GM23248 (cell line): ENCODE data around the gene COL23A1. TPM values are rescaled to one million over a fixed set of nuclear protein-coding genes. Genes with fewer than 3 reads are reported as not detected.

Experiments used
- DNase-seq: peaks from one replicate; pipeline ENCODE4 v3.0.0-alpha.2; 2015
- H2AFZ ChIP-seq: fragments of 200-600 bp; sonication (generic); 2 replicates; pipeline ENCODE4 v1.6.1; 2016; ENCODE audit warnings: antibody characterized with exemption
- H3F3A ChIP-seq: fragments of 200-600 bp; sonication (generic); 2 replicates; pipeline ENCODE4 v1.6.1; 2016; ENCODE audit warnings: mild to moderate bottlenecking, antibody characterized with exemption, mixed run types; ENCODE audit not compliant: insufficient read depth
- H3K27ac ChIP-seq: fragments of 200-600 bp; sonication (generic); 2 replicates; pipeline ENCODE4 v1.5.1; 2016; ENCODE audit warnings: mild to moderate bottlenecking
- H3K27me3 ChIP-seq: fragments of 200-600 bp; sonication (generic); replicated peaks from 2 replicates; pipeline ENCODE4 v1.6.1; 2016; ENCODE audit warnings: mild to moderate bottlenecking; ENCODE audit not compliant: insufficient read depth
- H3K36me3 ChIP-seq: fragments of 200-600 bp; sonication (generic); 2 replicates; pipeline ENCODE4 v1.6.1; 2016; ENCODE audit warnings: low read depth, mild to moderate bottlenecking
- H3K4me1 ChIP-seq: fragments of 200-600 bp; sonication (generic); 2 replicates; pipeline ENCODE4 v1.6.1; 2016; ENCODE audit warnings: mild to moderate bottlenecking; ENCODE audit not compliant: insufficient read depth
- H3K4me2 ChIP-seq: fragments of 200-600 bp; sonication (generic); one replicate; pipeline ENCODE4 v1.6.1; 2016; ENCODE audit warnings: mild to moderate bottlenecking; ENCODE audit not compliant: unreplicated experiment
- H3K4me3 ChIP-seq: fragments of 200-600 bp; sonication (generic); 2 replicates; pipeline ENCODE4 v1.5.1; 2016; ENCODE audit warnings: mild to moderate bottlenecking
- H3K79me2 ChIP-seq: fragments of 200-600 bp; sonication (generic); 2 replicates; pipeline ENCODE4 v1.6.1; 2016; ENCODE audit warnings: mild to moderate bottlenecking; ENCODE audit not compliant: insufficient read depth
- H3K9ac ChIP-seq: fragments of 200-600 bp; sonication (generic); 2 replicates; pipeline ENCODE4 v1.6.1; 2016; ENCODE audit warnings: mild to moderate bottlenecking
- H3K9me2 ChIP-seq: fragments of 200-600 bp; sonication (generic); 2 replicates; pipeline ENCODE4 v1.6.1; 2016; ENCODE audit warnings: mixed run types, mild to moderate bottlenecking, moderate library complexity; ENCODE audit not compliant: insufficient read depth
- H3K9me3 ChIP-seq: fragments of 200-600 bp; sonication (generic); one replicate; pipeline ENCODE4 v1.6.1; 2017; ENCODE audit warnings: low read depth
- H4K20me1 ChIP-seq: fragments of 200-600 bp; sonication (generic); 2 replicates; pipeline ENCODE4 v1.6.0; 2016; ENCODE audit not compliant: insufficient read depth
- EZH2 ChIP-seq: fragments of 200-600 bp; sonication (generic); IDR thresholded peaks from 2 replicates; pipeline ENCODE4 v1.6.1; 2018; ENCODE audit warnings: antibody characterized with exemption, mild to moderate bottlenecking; ENCODE audit not compliant: insufficient read depth, poor library complexity, severe bottlenecking
- EZH2phosphoT487 ChIP-seq: fragments of 200-600 bp; sonication (generic); IDR thresholded peaks from 2 replicates; pipeline ENCODE4 v1.6.1; 2018; ENCODE audit warnings: antibody characterized with exemption, moderate library complexity, mild to moderate bottlenecking, low read depth; ENCODE audit not compliant: insufficient read depth
- WGBS, 2 experiments: methylation state at CpG; one replicate each; pipeline ENCODE4 v1.1.6; 2015 to 2017; ENCODE audit warnings: low lambda C conversion rate in 2 of 2, low coverage in 1 of 2; ENCODE audit errors: missing lambda C conversion rate in 2 of 2; 5-methylcytosine and 5-hydroxymethylcytosine counted together
- in situ Hi-C: fragments of 300-500 bp; cut with MboI; formaldehyde crosslinking; loops from 2 replicates; pipeline ENCODE4 v1.15.0; 2020
- polyA plus RNA-seq: library from polyadenylated mRNA; unstranded; fragments of >200 nt; fragmentation: Nextera tagmentation; extraction: Ambion mirVana; gene quantifications from 2 replicates; pipeline ENCODE4 v1.2.1, GENCODE V29; 2016
- total RNA-seq: library from RNA; depleted of rRNA; stranded (reverse); fragments of >200 nt; shearing (Covaris generic); gene quantifications from 2 replicates; pipeline ENCODE4 v1.2.3, GENCODE V29; 2014

Gene COL23A1
- total and polyA plus RNA-seq, 2 experiments from 2014 or later, result not detected

GRCh38 chr5:178336889-178337288 is 253.3 kb downstream of the COL23A1 start:
- no peak for DNase-seq
- no peak overlapping the region for H3K4me3 ChIP-seq
- no peaks in the 10 kb centered on the region for H3K36me3 ChIP-seq
- H3K27ac ChIP-seq, result no peak overlapping the region
- 19 to 20% methylated on average over 21 of the region's 21 CpGs for WGBS, 2 experiments
- no peaks in the 10 kb centered on the region for H3K9me2 ChIP-seq
- no peak overlapping the region for H2AFZ ChIP-seq
- H3K9ac ChIP-seq, result no peak overlapping the region
- peaks cover 7% of the 10 kb centered on the region for H3K27me3 ChIP-seq
- no peaks in the 10 kb centered on the region for H4K20me1 ChIP-seq
- H3K9me3 ChIP-seq, result no peaks in the 10 kb centered on the region
- H3F3A ChIP-seq, result no peaks in the 10 kb centered on the region
- TF ChIP-seq EZH2phosphoT487 (no peak), EZH2 (no peak)
- in situ Hi-C loops, result no loop called here
- H3K4me2 ChIP-seq, result no peak overlapping the region
- no peaks in the 10 kb centered on the region for H3K4me1 ChIP-seq
- no peaks in the 10 kb centered on the region for H3K79me2 ChIP-seq

GRCh38 chr5:178335302-178336030 is 254.7 kb downstream of the COL23A1 start:
- in situ Hi-C loops, result no loop called here
- TF ChIP-seq EZH2phosphoT487 (no peak), EZH2 (no peak)
- Histone ChIP-seq H4K20me1 (no peaks in the 10 kb centered on the region), H3K9me3 (no peaks in the 10 kb centered on the region), H3F3A (no peaks in the 10 kb centered on the region), H2AFZ (no peak overlapping the region), H3K27ac (no peak overlapping the region), H3K79me2 (no peaks in the 10 kb centered on the region), H3K4me1 (no peaks in the 10 kb centered on the region), H3K9me2 (no peaks in the 10 kb centered on the region), H3K4me3 (no peak overlapping the region), H3K9ac (no peak overlapping the region), H3K36me3 (no peaks in the 10 kb centered on the region), H3K27me3 (peaks cover 15% of the 10 kb centered on the region), H3K4me2 (no peak overlapping the region)
- no peak for DNase-seq
- 44 to 45% methylated on average over 8 of the region's 8 CpGs for WGBS, 2 experiments

- no peaks in the 10 kb centered on the region for H3K9me2 ChIP-seq
- no peaks in the 10 kb centered on the region for H3F3A ChIP-seq
- in situ Hi-C loops, result no loop called here
- no peaks in the 10 kb centered on the region for H3K4me1 ChIP-seq
- H3K4me2 ChIP-seq, result no peak overlapping the region
- peaks cover 15% of the 10 kb centered on the region for H3K27me3 ChIP-seq
- H4K20me1 ChIP-seq, result no peaks in the 10 kb centered on the region
- no peak for DNase-seq
- no peaks in the 10 kb centered on the region for H3K79me2 ChIP-seq
- no peak for TF ChIP-seq EZH2phosphoT487
- no peak for TF ChIP-seq EZH2
- H3K36me3 ChIP-seq, result no peaks in the 10 kb centered on the region
- H2AFZ ChIP-seq, result no peak overlapping the region
- H3K27ac ChIP-seq, result no peak overlapping the region
- no peak overlapping the region for H3K4me3 ChIP-seq
- WGBS, 2 experiments, result 69 to 70% methylated on average over 8 of the region's 8 CpGs
- no peak overlapping the region for H3K9ac ChIP-seq
- H3K9me3 ChIP-seq, result no peaks in the 10 kb centered on the region
These were observed 255.3 kb downstream of the COL23A1 start for GRCh38 chr5:178334861-178335260.

GRCh38 chr5:178333821-178334481 is 256.2 kb downstream of the COL23A1 start:
- DNase-seq, result no peak
- Histone ChIP-seq H3K4me2 (no peak overlapping the region), H3K27me3 (peaks cover 15% of the 10 kb centered on the region), H3K9ac (no peak overlapping the region), H3K4me3 (no peak overlapping the region), H3K9me2 (no peaks in the 10 kb centered on the region), H3K79me2 (no peaks in the 10 kb centered on the region), H3K9me3 (no peaks in the 10 kb centered on the region), H3K27ac (no peak overlapping the region), H3K4me1 (no peaks in the 10 kb centered on the region), H3K36me3 (no peaks in the 10 kb centered on the region), H4K20me1 (no peaks in the 10 kb centered on the region), H3F3A (no peaks in the 10 kb centered on the region), H2AFZ (no peak overlapping the region)
- in situ Hi-C loops, result no loop called here
- TF ChIP-seq EZH2phosphoT487 (no peak), EZH2 (no peak)
- WGBS, 2 experiments, result 57 to 60% methylated on average over 21 of the region's 21 CpGs
